ENCODE results near the gene OR10J1. TPM values are rescaled to one million over a fixed set of nuclear protein-coding genes. Genes with fewer than 3 reads are reported as not detected.
"Not testable (repeated sequence)": the region's sequence is repeated elsewhere in the genome, so short reads cannot be mapped to it uniquely, and the experiment has no call there.

Gene OR10J1
- total RNA-seq, 4 donors from 2014 or later = not detected

DNA sequence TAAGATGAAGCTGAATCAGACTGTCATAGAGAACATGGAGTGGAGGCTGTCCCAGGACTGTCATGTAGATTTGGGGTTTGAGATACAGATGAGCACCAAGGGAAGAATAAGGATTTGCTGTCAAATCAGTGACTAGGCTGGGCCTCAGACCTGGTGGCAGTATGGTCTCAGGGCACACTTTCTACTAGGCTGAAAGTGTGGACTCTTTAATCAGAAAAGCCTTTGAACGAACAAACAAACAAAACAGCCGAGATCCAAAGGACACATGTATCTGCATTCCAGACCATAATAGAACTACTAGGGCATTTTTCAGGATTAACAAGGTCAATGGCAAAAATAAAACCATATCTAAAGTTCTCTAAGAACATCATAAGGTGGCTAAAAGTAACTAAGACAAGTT is 2.9 kb downstream of the OR10J1 start:
- Histone ChIP-seq H3K9me3 (peaks cover 0 to 2% (median 0%) of the 10 kb centered on the region in 4 donors), H3K27ac (no peak overlapping the region), H3K36me3 (no peaks in the 10 kb centered on the region), H3K27me3 (no peaks in the 10 kb centered on the region), H3K4me1 (no peaks in the 10 kb centered on the region), H3K4me3 (no peak overlapping the region)
- TF ChIP-seq, protein P1, sequence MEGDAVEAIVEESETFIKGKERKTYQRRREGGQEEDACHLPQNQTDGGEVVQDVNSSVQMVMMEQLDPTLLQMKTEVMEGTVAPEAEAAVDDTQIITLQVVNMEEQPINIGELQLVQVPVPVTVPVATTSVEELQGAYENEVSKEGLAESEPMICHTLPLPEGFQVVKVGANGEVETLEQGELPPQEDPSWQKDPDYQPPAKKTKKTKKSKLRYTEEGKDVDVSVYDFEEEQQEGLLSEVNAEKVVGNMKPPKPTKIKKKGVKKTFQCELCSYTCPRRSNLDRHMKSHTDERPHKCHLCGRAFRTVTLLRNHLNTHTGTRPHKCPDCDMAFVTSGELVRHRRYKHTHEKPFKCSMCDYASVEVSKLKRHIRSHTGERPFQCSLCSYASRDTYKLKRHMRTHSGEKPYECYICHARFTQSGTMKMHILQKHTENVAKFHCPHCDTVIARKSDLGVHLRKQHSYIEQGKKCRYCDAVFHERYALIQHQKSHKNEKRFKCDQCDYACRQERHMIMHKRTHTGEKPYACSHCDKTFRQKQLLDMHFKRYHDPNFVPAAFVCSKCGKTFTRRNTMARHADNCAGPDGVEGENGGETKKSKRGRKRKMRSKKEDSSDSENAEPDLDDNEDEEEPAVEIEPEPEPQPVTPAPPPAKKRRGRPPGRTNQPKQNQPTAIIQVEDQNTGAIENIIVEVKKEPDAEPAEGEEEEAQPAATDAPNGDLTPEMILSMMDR (IDR thresholded peaks at IDR 0.05) = no peak
- TF ChIP-seq POLR2A (IDR thresholded peaks at IDR 0.05) (no peak), EP300 (IDR thresholded peaks at IDR 0.05) (no peak)
- WGBS, 2 donors = 72 to 73% methylated on average over 2 of the region's 2 CpGs
- DNase-seq (ENCODE audit: low spot score in 2 of 2) = no peak

GRCh38 chr1:159443066-159443750 is 3.7 kb downstream of the OR10J1 start:
- H3K4me3 ChIP-seq = no peak overlapping the region
- WGBS, 2 donors = 52 to 60% methylated on average over 4 of the region's 4 CpGs
- no peaks in the 10 kb centered on the region for H3K36me3 ChIP-seq
- no peak for TF ChIP-seq EP300 (IDR thresholded peaks at IDR 0.05)
- TF ChIP-seq, protein P1 (IDR thresholded peaks at IDR 0.05) = no peak
- no peak for DNase-seq (ENCODE audit: low spot score in 2 of 2)
- H3K9me3 ChIP-seq = peaks cover 0 to 5% (median 0%) of the 10 kb centered on the region in 4 donors
- no peaks in the 10 kb centered on the region for H3K27me3 ChIP-seq
- H3K27ac ChIP-seq = no peak overlapping the region
- H3K4me1 ChIP-seq = no peaks in the 10 kb centered on the region

GRCh38 chr1:159444511-159444910 is 5.0 kb downstream of the OR10J1 start:
- Histone ChIP-seq H3K9me3 (peaks cover 0 to 5% (median 0%) of the 10 kb centered on the region in 4 donors), H3K27me3 (no peaks in the 10 kb centered on the region), H3K36me3 (no peaks in the 10 kb centered on the region), H3K27ac (no peak overlapping the region), H3K4me3 (no peak overlapping the region), H3K4me1 (no peaks in the 10 kb centered on the region)
- DNase-seq (ENCODE audit: low spot score in 2 of 2) = no peak
- TF ChIP-seq, protein P1 (IDR thresholded peaks at IDR 0.05) = no peak
- TF ChIP-seq POLR2A (IDR thresholded peaks at IDR 0.05) (no peak), EP300 (IDR thresholded peaks at IDR 0.05) (no peak)

DNA sequence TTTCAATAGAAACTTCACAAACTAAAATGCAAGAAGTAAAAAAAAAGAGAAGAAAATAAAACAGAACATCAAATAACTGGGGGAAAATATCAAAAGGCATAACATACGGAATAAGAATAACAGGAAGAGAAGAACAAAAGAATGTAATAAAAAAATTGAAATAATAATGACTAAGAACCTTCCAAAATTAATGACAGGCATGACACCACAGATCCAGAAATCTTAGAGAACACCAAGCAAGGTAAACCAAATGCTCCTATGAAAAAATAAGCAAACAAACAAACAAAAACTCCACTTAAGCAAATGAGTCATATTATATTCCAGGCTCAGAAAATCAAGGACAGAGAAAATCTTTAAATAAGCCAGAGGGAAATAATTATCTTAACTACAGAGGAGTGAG is 8.7 kb downstream of the OR10J1 start:
- Histone ChIP-seq H3K9me3 (peaks cover 0 to 17% (median 0%) of the 10 kb centered on the region in 4 donors), H3K27ac (no peak overlapping the region), H3K4me1 (no peaks in the 10 kb centered on the region), H3K36me3 (no peaks in the 10 kb centered on the region), H3K27me3 (no peaks in the 10 kb centered on the region), H3K4me3 (no peak overlapping the region)
- no peak for TF ChIP-seq EP300 (IDR thresholded peaks at IDR 0.05)
- TF ChIP-seq, protein P1 (IDR thresholded peaks at IDR 0.05) = no peak
- TF ChIP-seq POLR2A (IDR thresholded peaks at IDR 0.05) = no peak
- WGBS, 2 donors = 65 to 79% methylated on average over 1 of the region's 1 CpG
- DNase-seq (ENCODE audit: low spot score in 2 of 2) = no peak

- peaks cover 0 to 17% (median 0%) of the 10 kb centered on the region in 4 donors for H3K9me3 ChIP-seq
- not testable (repeated sequence) for H3K27ac ChIP-seq; H3K27me3 ChIP-seq; DNase-seq (ENCODE audit: low spot score in 2 of 2); H3K4me1 ChIP-seq; H3K4me3 ChIP-seq; H3K36me3 ChIP-seq
- WGBS, 2 donors = 100% methylated on average over 1 of the region's 23 CpGs; no CpG with 5 or more reads in 1 of the 2 donors
Measured at GRCh38 chr1:159449605-159450004, 10.1 kb downstream of the OR10J1 start.
